Measurements from ENCODE around the gene SLC1A7. TPM values are rescaled to one million over a fixed set of nuclear protein-coding genes. Genes with fewer than 3 reads are reported as not detected.

Gene SLC1A7
- total and polyA plus RNA-seq, 2 of the 13 experiments (the other 11 are each of a cell fraction or from before 2014, with no cell fraction given) = 0.04 to 2.0 TPM

- TF ChIP-seq ZNF33A (CRISPR knock-in tag; IDR thresholded peaks at IDR 0.05; ENCODE audit: borderline replicate concordance) (no peak), FOSL2 (CRISPR knock-in tag; IDR thresholded peaks at IDR 0.05) (0 out of 2 replicates have a peak, but pooled peaks have one; percentile 6), MEIS1 (CRISPR knock-in tag; IDR thresholded peaks at IDR 0.05; ENCODE audit: borderline replicate concordance) (peak; percentile 59; the same call in 1 of the 2 replicates), ZNF17 (CRISPR knock-in tag; IDR thresholded peaks at IDR 0.05) (no peak), CCAR2 (optimal IDR thresholded peaks at IDR 0.05; ENCODE audit: low read depth, low read length) (no peak), ZNF230 (CRISPR knock-in tag; IDR thresholded peaks at IDR 0.05) (0 out of 2 replicates have a peak, but pooled peaks have one; percentile 35), ZNF292 (CRISPR knock-in tag; IDR thresholded peaks at IDR 0.05; ENCODE audit: borderline replicate concordance, low read depth) (peak; percentile 59; the same call in 1 of the 2 replicates), ZBTB10 (CRISPR knock-in tag; IDR thresholded peaks at IDR 0.05; ENCODE audit: borderline replicate concordance) (peak; percentile 73; the same call in 1 of the 2 replicates), RFX5 (IDR thresholded peaks at IDR 0.05; ENCODE audit: low read depth, low read length) (no peak), ZNF263 (CRISPR knock-in tag; IDR thresholded peaks at IDR 0.05) (0 out of 2 replicates have a peak, but pooled peaks have one; percentile 15), ZNF121 (CRISPR knock-in tag; IDR thresholded peaks at IDR 0.05) (no peak), ETV5 (CRISPR knock-in tag; IDR thresholded peaks at IDR 0.05; ENCODE audit: borderline replicate concordance) (peak; percentile 32; the same call in 1 of the 2 replicates), ZNF75D (CRISPR knock-in tag; IDR thresholded peaks at IDR 0.05; ENCODE audit: borderline replicate concordance) (no peak), RXRA (CRISPR knock-in tag; IDR thresholded peaks at IDR 0.05) (peak; percentile 42; the same call in 1 of the 2 replicates), ESRRA (CRISPR knock-in tag; IDR thresholded peaks at IDR 0.05; ENCODE audit: low read depth) (peak; percentile 91; the same call in 1 of the 2 replicates), KDM1A (CRISPR knock-in tag; IDR thresholded peaks at IDR 0.05) (no peak), RCOR2 (CRISPR knock-in tag; IDR thresholded peaks at IDR 0.05) (no peak), KLF6 (CRISPR knock-in tag; IDR thresholded peaks at IDR 0.05) (no peak), NONO (IDR thresholded peaks at IDR 0.05) (no peak), NONO (CRISPR knock-in tag; conservative IDR thresholded peaks at IDR 0.05) (0 out of 2 replicates have a peak, but pooled peaks have one; percentile 46), ZNF724P (CRISPR knock-in tag; IDR thresholded peaks at IDR 0.05; ENCODE audit: borderline replicate concordance) (no peak), RXRB (CRISPR knock-in tag; IDR thresholded peaks at IDR 0.05; ENCODE audit: borderline replicate concordance) (peak; percentile 51; the same call in 1 of the 2 replicates), ZSCAN25 (CRISPR knock-in tag; IDR thresholded peaks at IDR 0.05) (peak; percentile 75), ZNF660 (CRISPR knock-in tag; IDR thresholded peaks at IDR 0.05; ENCODE audit: borderline replicate concordance, low read depth) (no peak), ZNF605 (CRISPR knock-in tag; IDR thresholded peaks at IDR 0.05) (no peak), ZKSCAN8 (CRISPR knock-in tag; IDR thresholded peaks at IDR 0.05; ENCODE audit: borderline replicate concordance) (no peak), TCF12 (IDR thresholded peaks at IDR 0.05) (no peak), TCF12 (CRISPR knock-in tag; IDR thresholded peaks at IDR 0.05) (no peak), ATRX (CRISPR knock-in tag; IDR thresholded peaks at IDR 0.05; ENCODE audit: borderline replicate concordance) (no peak), TRIM24 (CRISPR knock-in tag; IDR thresholded peaks at IDR 0.05) (peak; percentile 69; the same call in 1 of the 2 replicates), ZNF441 (CRISPR knock-in tag; IDR thresholded peaks at IDR 0.05; ENCODE audit: borderline replicate concordance) (0 out of 2 replicates have a peak, but pooled peaks have one; percentile 47)
These were observed 66.7 kb downstream of the SLC1A7 start (continued) for GRCh38 chr1:53075761-53076163.

All from HepG2 (cell line).